Endodermal cell (in vitro differentiated cells): Measurements from ENCODE around the gene CLEC18C. TPM values are rescaled to one million over a fixed set of nuclear protein-coding genes. Genes with fewer than 3 reads are reported as not detected.
"Not testable (repeated sequence)": the region's sequence is repeated elsewhere in the genome, so short reads cannot be mapped to it uniquely, and the experiment has no call there.

ENCODE experiments used
- DNase-seq: peaks from one replicate; pipeline ENCODE4 v3.0.0-alpha.2; 2017
- H3K27ac ChIP-seq: 2 replicates; pipeline ENCODE4 v1.5.1; 2013; ENCODE audit warnings: mild to moderate bottlenecking, low read depth, low read length, moderate library complexity
- H3K27me3 ChIP-seq: 2 replicates; pipeline ENCODE4 v1.6.1; 2013; ENCODE audit warnings: mild to moderate bottlenecking, low read length, moderate library complexity; ENCODE audit not compliant: insufficient read depth, control insufficient read depth, poor library complexity, severe bottlenecking
- H3K36me3 ChIP-seq: 2 replicates; pipeline ENCODE4 v1.7.0; 2013; ENCODE audit warnings: mild to moderate bottlenecking, low read length, moderate library complexity; ENCODE audit not compliant: control insufficient read depth, insufficient read depth
- H3K4me1 ChIP-seq: one replicate; pipeline ENCODE4 v1.7.0; 2013; ENCODE audit warnings: low read length; ENCODE audit not compliant: control insufficient read depth, insufficient read depth
- H3K4me3 ChIP-seq: 2 replicates; pipeline ENCODE4 v1.5.1; 2013; ENCODE audit warnings: mild to moderate bottlenecking, low read length, moderate library complexity
- H3K9ac ChIP-seq: 2 replicates; pipeline ENCODE4 v1.6.1; 2013; ENCODE audit warnings: mild to moderate bottlenecking, low read length, moderate library complexity; ENCODE audit not compliant: poor library complexity, severe bottlenecking; ENCODE audit errors: extremely low read depth
- H3K9me3 ChIP-seq: 2 replicates; pipeline ENCODE4 v1.6.1; 2013; ENCODE audit warnings: mild to moderate bottlenecking, low read length, moderate library complexity; ENCODE audit not compliant: control insufficient read depth
- H3K27ac Mint-ChIP-seq: 2 replicates; pipeline ENCODE4 v1.8.0; 2020; ENCODE audit warnings: mixed read lengths
- H3K27me3 Mint-ChIP-seq: 2 replicates; pipeline ENCODE4 v1.8.0; 2021; ENCODE audit warnings: mild to moderate bottlenecking, mixed read lengths; ENCODE audit not compliant: insufficient read depth
- H3K36me3 Mint-ChIP-seq: 2 replicates; pipeline ENCODE4 v1.8.0; 2020; ENCODE audit warnings: low read depth, mixed read lengths
- H3K4me1 Mint-ChIP-seq: 2 replicates; pipeline ENCODE4 v1.8.0; 2020; ENCODE audit warnings: mixed read lengths
- H3K4me3 Mint-ChIP-seq: 2 replicates; pipeline ENCODE4 v1.8.0; 2020; ENCODE audit warnings: mild to moderate bottlenecking, moderate library complexity, mixed read lengths
- H3K9me3 Mint-ChIP-seq: 2 replicates; pipeline ENCODE4 v1.8.0; 2020; ENCODE audit warnings: mild to moderate bottlenecking, mixed read lengths
- WGBS, 2 experiments: methylation state at CpG; one replicate each; pipeline versions ENCODE4 v1.1.5 to v1.1.7; 2013; ENCODE audit warnings: missing lambda C conversion rate in 2 of 2, mixed read lengths in 1 of 2; ENCODE audit not compliant: insufficient coverage in 1 of 2, insufficient read length in 1 of 2; 5-methylcytosine and 5-hydroxymethylcytosine counted together
- total RNA-seq, 2 donors: library from RNA; stranded (reverse); fragmentation: NEBNext Ultra II Directional in 1 of 2; extraction: Animal tissue kit (Norgen Biotek cat#: 25700) in 1 of 2; gene quantifications; 2 replicates in 1 of 2; 3 replicates in 1 of 2; pipeline ENCODE4 v1.2.1, GENCODE V29; 2021

CLEC18C gene
- total RNA-seq, 2 donors from 2014 or later = 0.20 TPM; not detected in 1

DNA sequence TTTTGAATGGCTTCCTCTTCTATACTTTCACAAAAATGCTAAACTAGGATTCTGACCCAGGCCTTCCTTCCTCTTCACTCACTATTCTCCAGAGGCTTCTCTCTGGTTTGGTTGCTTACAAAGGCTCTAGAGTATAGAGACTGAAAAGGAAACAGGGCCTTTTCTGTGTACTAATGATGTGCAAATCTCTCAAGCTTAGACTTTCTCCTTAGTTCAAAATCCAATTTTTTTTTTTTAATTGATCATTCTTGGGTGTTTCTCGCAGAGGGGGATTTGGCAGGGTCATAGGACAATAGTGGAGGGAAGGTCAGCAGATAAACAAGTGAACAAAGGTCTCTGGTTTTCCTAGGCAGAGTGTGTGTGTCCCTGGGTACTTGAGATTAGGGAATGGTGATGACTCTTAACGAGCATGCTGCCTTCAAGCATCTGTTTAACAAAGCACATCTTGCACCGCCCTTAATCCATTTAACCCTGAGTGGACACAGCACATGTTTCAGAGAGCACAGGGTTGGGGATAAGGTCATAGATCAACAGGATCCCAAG is 50.5 kb downstream of the CLEC18C start:
- Mint-ChIP-seq H3K36me3 (peaks cover 32% of the 10 kb centered on the region), H3K27ac (peak overlapping the region; percentile 80)
- not testable (repeated sequence) for H3K9me3 Mint-ChIP-seq, H3K4me3 ChIP-seq, H3K4me3 Mint-ChIP-seq, H3K9ac ChIP-seq, H3K27me3 Mint-ChIP-seq, H3K4me1 Mint-ChIP-seq, DNase-seq, H3K4me1 ChIP-seq, H3K27ac ChIP-seq, H3K9me3 ChIP-seq, H3K27me3 ChIP-seq
- WGBS, 2 experiments = no CpG with 5 or more reads among the region's 3 CpGs
- peaks cover 13% of the 10 kb centered on the region for H3K36me3 ChIP-seq

DNA sequence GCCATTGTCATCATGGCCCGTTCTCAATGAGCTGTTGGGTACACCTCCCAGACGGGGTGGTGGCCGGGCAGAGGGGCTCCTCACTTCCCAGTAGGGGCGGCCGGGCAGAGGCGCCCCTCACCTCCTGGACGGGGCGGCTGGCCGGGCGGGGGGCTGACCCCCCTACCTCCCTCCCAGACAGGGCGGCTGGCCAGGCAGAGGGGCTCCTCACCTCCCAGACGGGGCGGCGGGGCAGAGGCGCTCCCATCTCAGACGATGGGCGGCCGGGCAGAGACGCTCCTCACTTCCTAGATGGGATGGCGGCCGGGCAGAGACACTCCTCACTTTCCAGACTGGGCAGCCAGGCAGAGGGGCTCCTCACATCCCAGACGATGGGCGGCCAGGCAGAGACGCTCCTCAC is 51.1 kb downstream of the CLEC18C start:
- WGBS, 2 experiments = 95% methylated on average over 12 of the region's 24 CpGs; no CpG with 5 or more reads in 1 of the 2 experiments
- peaks cover 29% of the 10 kb centered on the region for H3K36me3 Mint-ChIP-seq
- not testable (repeated sequence) for H3K27me3 ChIP-seq, H3K27ac Mint-ChIP-seq, H3K27me3 Mint-ChIP-seq, H3K4me1 Mint-ChIP-seq, H3K9me3 ChIP-seq, H3K4me1 ChIP-seq, H3K36me3 ChIP-seq, H3K9me3 Mint-ChIP-seq, H3K9ac ChIP-seq, H3K27ac ChIP-seq, H3K4me3 ChIP-seq, DNase-seq, H3K4me3 Mint-ChIP-seq

DNA sequence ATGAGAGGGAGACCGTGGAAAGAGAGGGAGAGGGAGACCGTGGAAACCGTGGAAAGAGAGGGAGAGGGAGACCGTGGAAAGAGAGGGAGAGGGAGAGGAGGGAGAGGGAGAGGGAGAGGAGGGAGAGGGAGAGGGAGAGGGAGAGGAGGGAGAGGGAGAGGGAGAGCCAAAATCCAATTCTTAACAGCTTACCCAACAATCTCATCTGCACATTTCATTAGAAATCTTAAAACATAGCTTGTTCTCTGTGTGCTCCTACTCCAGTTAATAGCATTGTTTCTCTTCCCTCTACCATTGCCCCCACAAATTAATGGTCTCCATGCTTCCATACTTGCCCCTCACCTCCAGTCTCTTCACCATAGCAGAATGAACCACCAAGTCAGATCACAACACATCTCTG is 51.8 kb downstream of the CLEC18C start:
- H3K9ac ChIP-seq, H3K27me3 Mint-ChIP-seq, H3K9me3 ChIP-seq, H3K4me1 Mint-ChIP-seq, H3K4me3 Mint-ChIP-seq, H3K27me3 ChIP-seq, H3K36me3 ChIP-seq, H3K27ac ChIP-seq, H3K4me3 ChIP-seq, H3K9me3 Mint-ChIP-seq, H3K4me1 ChIP-seq, H3K27ac Mint-ChIP-seq, DNase-seq: not testable (repeated sequence)
- peaks cover 29% of the 10 kb centered on the region for H3K36me3 Mint-ChIP-seq
- WGBS, 2 experiments = 100% methylated on average over 1 of the region's 4 CpGs; no CpG with 5 or more reads in 1 of the 2 experiments

DNA sequence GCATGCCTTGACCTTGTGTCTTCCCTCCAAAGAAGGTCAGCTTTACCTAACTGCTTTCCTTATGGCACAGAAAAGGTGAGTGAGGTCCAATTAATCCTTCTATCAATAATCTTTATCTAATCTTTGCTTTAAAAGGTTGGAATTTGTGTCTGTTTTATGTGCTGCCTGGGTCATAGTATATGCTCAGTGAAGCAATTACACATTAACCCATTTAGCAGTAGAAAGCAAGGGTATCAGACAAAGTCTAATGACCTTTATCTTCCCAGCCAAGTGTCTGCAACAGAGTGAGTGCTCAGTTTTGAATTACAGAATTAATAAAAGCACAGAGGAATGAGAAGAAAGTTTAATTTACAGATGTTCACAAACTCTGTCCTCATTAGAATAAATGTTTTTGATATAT is 52.4 kb downstream of the CLEC18C start:
- peaks cover 30% of the 10 kb centered on the region for H3K36me3 Mint-ChIP-seq
- not testable (repeated sequence) for H3K4me1 Mint-ChIP-seq, H3K27ac Mint-ChIP-seq, H3K27me3 Mint-ChIP-seq, H3K27ac ChIP-seq, DNase-seq, H3K9ac ChIP-seq, H3K36me3 ChIP-seq, H3K27me3 ChIP-seq, H3K4me1 ChIP-seq, H3K9me3 Mint-ChIP-seq, H3K4me3 ChIP-seq, H3K4me3 Mint-ChIP-seq, H3K9me3 ChIP-seq

DNA sequence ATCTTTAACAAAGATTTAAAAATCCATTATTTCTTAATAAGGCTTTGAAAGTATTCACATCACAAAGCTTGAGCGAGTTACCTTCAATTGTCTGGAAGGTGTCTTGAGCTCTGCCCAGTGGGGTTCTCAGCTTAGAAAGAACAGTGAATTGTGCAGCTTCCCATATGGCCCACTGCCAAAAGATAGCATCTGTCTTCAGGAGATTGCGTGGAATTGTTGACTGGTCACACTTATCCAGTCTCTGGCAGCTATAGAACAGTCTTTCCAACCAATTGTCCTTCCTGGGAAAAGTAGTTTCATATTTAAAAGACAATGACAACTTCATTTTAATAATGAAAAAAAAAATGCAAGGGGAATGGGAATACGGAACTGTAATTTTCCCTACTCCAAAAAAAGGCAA is 58.2 kb downstream of the CLEC18C start:
- not testable (repeated sequence) for H3K4me1 ChIP-seq, H3K27ac Mint-ChIP-seq, H3K27me3 ChIP-seq, H3K4me3 Mint-ChIP-seq, H3K9me3 Mint-ChIP-seq, H3K9ac ChIP-seq, DNase-seq, H3K36me3 ChIP-seq, H3K4me3 ChIP-seq, H3K4me1 Mint-ChIP-seq, H3K9me3 ChIP-seq, H3K27ac ChIP-seq, H3K27me3 Mint-ChIP-seq
- 100% methylated on average over 2 of the region's 3 CpGs; no CpG with 5 or more reads in 1 of the 2 experiments for WGBS, 2 experiments
- peaks cover 23% of the 10 kb centered on the region for H3K36me3 Mint-ChIP-seq

Other genes starting within 250 kb of the CLEC18C start
- gene CLEC18A, start 222.5 kb upstream of the CLEC18C start, total RNA-seq = 1 to 10 TPM; 2.0 to 2.2 TPM
- 10 to 100 TPM; 28.3 to 28.6 TPM for gene PDPR, start 59.5 kb upstream of the CLEC18C start, total RNA-seq
- 10 to 100 TPM; 31.1 to 33.6 TPM for gene EXOSC6, start 78.2 kb downstream of the CLEC18C start, total RNA-seq
- gene AARS1, start 115.7 kb downstream of the CLEC18C start, total RNA-seq = 100 to 1,000 TPM; 132 to 143 TPM
- gene DDX19B, start 125.4 kb downstream of the CLEC18C start, total RNA-seq = 10 to 100 TPM; 39.2 to 43.5 TPM
- 10 to 100 TPM; 45.7 to 46.1 TPM for gene DDX19A, start 173.1 kb downstream of the CLEC18C start, total RNA-seq